ENCODE data around the gene GSG1.

The GSG1 gene

DNA sequence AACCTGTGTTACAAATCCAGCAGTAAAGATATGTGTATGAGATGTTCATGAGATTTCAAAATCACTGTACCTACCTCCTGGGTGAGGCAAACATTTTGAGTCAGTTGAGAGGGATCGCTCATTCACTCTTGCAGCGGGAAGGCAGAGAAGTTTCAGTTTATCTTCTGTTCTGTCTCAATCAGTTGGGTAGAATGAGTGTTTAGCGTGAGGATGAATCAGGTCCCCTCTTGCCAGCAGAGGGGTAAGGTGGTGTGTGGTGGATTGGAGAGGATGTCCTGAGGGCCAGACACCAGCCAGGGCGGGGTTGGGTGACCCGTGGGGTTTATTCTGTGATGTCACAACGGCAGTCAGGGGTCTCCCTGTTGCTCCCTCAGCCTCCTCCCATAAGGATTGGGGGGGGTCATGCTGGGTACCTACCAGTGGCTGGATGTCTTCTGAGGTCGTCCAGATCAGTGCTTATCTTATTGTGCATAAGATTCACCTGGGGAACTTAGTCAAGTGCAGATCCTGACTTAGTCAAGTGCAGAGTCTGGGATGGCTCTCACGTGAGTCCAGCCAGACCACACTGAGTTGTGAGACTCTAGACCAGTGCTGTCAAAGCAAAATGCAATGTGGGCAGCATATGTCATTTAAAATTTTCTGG, at the start of gene GSG1:
GSG1 (minus strand) TSS at position 277 of the 643 bp plus-strand sequence; CDS start at position 122, 155 bp downstream.
- no peak for DNase-seq

DNA sequence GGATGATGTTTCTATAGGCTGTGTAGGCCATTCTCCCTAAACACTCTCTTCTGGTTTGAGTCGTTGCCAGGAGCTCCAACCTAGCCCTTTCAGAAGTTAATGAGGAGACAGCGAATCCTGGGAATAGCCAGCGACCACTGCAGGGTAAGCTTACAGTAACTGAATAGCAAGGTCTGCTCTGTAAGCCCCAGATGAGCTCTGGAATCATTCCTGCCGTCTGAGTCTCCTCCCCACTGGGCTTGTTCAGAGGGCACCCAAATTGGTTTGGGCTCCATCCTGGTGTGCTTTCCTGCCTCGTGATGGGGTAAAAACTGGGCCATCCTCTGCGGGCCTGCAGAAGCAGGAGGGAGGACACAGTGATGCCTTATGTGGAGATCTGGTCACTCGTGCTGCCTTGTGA, 49.7 kb upstream of the GSG1 start:
- DNase-seq = no peak

DNA sequence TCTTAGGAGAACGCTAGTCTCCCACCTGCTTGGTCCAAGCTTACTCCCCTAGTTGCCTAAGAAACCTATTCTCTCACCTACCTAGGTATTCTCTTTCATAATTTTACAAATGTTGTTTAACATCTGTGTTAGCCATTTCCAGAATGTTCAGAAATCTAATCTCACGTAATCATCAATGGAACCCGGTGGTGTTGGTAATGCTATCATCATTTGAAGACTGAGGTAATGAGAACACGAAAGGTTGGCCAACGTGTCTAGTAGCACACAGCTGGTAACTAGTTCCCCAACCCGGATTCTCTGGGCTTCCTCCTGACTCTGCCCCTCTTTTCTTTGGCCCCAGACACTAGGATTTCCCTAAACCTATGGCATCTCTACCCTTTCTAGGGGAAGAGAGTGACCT, 49.3 kb upstream of the GSG1 start:
- DNase-seq = no peak

DNA sequence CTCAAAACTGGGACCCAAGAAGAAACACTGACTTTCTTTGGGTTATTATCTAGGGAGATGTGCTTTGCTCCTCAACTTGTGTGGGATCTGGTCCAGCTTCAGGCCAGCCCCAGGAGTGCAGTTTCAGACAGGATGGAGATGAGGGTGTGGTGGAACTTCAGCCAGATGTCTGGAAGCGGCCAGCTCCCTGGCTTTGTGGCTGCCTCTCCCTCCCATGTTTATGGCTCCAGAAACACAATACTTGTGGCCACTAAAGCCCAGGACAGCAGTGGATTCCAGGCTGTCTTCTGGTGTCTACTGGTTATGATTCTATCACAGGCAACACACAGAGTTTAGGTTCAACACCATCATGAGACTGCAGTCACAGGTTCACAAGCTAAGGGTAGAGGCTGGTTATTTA, 48.8 kb upstream of the GSG1 start:
- DNase-seq = no peak

DNA sequence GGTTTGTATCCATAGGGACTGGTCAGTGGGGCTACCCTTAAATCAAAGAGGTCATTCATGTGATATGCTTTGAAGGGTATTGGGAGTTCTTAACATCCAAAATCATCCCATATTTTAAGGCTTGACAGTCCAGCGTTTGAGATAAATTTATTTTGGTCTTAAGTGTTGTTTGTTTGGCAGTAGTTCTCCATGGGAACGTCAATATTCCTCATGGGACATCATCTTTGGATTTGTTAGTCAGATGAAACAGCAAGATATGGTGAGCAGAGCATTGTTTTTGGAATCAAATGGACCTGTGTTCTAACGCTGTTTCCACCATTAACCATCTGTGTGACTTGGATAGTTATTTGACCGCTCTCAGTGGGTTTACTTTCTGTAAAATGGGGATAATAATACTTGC, 45.9 kb upstream of the GSG1 start:
- no peak for DNase-seq

DNA sequence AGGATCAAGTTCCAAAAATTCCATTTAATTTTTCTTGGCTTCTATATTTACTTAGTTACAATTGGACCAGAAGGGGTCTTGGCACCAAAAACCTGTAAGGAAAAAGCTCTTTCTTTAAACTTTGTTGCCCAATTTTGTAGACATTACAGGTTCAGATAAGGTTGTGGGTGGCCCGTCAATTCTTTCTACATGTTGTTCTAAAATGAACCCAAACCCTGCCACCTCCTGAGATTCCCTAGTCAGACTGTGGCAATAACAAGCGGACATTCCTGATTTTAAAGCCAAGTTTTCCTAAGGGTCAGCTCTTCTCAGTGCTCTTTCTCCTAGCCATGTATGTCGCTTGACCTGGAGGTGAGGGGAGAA, 45.0 kb upstream of the GSG1 start:
- DNase-seq = no peak

DNA sequence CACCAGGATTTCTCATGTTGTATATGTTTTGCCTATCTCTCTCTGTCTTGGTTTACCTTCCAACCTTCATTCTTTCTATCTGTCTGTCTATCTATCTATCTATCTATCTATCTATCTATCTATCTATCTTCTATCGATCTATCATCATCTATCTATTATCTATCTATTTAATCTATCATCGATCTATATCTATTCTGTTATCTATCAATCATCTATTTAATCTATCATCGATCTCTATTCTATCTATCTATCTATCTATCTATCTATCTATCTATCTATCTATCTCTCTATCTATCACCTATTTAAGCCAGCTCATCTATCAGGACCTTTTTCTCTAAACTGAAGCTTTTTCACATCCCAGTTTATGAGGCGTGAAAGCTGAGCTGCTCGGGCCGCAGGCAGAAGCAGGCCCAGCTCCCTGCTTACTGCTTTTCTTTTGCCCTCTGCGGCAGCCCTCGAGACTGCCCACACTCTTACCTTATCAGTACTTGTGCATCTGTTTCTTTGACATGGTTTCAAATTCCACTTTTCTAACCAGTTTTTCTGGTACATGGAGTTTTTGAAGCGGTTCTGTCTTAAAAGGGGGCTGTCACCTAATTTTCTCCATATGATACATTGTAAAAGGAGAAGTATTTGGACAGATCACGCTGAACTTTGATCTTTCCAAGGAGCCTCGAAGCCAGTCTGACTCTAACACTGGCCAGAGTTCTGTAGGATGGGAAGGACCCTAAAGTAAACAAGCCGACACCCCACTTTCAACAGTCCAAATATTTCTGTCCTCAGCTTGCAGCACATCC, 44.4 kb upstream of the GSG1 start:
- DNase-seq = no peak

DNA sequence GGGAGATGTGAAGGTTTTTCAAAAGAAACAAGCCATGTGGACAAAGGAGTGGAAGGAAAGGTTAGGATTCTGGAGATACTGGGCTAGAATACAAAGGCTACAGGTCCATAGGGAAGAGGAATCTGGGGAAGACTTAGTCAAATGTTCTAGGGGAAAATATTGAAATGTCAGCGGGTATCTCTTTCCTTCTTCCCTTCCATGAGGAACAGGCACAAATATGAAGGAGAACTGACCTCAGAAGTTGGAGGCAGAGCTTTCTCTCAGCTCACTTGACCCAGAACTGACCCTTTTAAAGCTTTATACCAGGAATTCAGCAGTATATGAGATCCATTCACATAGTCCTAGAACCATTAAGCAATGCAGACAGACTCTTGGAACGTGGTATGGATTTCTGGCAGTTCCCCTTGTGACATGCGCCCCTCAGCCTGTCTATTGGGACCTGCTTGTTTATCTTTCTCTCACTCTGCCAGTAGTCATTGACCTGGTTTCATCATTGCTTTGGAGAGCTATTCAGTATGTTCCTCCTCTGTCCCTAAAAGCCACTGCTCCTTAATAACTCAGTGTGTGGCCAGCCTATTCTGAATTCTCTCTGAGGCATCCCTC, 43.0 kb upstream of the GSG1 start:
- no peak for DNase-seq

DNA sequence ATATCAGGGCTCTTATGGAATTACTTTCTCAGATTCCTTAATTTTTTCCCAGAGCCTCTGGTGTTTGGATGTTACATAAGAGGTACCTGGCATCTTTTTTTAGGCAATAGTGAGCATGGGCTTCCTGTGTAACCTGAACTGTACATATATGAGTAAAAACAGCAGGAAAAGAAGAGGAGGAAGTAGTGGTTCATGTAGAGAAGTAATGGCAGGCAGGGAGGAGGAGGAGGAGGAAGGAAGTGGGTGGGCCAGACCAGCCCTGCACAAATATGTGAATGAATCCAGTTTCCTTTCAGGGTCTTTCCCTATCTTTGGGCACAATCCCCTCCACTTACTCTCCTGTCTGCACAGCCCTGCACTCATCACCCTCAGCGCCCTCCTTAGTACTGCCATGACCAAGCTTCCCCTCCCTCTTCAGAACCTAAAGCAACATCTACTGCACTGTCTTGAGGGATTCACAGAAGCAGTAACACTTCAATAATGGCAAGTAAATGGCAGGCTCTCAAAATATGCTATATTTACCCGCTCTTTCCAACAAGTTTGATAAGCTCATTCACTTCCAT, 40.9 kb upstream of the GSG1 start:
- no peak for DNase-seq

DNA sequence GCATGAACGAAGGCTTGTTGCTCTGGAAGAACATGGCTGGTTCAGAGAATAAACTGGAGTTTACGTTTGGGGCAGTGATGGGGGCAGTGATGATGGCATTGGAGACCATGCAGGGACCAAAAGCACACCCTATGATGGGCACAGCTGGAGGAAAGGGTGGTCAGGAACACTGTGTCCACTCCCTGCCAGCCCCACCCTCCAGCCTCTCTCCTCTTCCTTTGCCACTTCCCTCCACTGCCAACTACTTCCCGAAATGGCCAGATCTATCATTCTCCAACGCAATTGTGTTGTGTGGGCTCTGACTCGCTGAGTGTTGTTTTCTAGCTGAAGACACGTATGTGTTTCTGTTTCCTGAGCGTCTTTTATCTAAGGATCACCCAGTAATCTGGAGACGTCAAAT, 39.3 kb upstream of the GSG1 start:
- DNase-seq = no peak

DNA sequence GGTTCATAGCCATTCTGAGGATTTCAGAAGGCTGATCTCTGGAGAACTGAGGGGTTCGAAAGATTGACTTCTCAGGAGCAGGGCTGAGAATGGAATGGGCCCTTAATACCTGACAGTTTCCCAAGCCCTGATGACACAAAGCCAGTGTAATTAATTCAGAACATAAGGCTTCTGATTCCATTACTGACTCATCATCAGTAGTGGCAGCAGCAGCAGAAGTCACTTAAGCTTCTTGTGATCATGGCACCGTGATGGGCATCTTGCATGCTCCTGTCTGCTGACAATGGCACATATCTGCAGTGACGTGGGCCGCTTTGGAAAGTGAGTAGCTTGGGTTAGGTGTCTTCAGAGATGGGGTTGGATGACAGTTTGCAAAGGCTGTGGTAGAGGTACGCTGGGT, 38.2 kb upstream of the GSG1 start:
- no peak for DNase-seq

DNA sequence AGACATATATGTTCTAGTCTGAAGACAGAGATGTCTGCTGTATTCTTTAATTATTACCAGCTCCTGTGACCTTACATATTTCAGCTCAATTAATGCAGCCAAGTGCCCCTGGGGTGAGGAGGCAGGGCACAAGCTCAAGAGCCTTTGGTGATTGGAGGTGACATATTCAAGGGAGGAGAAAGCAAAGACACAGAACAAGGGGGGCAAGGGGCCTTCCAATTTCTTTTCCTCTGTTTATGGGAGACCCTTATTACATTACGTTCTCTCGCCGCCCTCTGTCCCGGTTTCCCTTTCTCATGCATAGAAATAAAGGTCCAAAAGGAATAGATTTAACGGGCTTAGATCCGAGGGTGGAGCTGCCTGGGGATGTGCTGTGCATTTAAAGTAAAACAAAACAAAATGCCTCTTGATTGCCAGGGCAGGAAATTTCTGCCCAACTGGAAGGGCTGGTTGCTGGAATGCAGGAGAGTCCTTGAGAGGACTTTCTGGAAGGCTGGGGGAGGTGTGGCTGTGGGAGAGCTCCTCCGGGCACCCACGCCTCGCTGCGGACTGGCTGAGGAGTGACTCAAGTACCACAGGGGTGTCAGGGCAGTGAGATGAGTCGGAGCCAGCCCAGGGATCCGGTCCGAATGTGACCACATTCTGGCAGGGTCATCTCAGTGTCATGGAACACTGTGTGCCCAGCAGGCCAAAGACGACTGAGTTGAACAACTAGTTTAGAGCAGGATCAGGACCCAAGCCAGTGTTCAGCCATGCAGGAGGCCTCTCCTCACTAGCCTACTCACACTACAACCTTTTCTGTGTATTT, 32.1 kb upstream of the GSG1 start:
- DNase-seq = no peak

DNA sequence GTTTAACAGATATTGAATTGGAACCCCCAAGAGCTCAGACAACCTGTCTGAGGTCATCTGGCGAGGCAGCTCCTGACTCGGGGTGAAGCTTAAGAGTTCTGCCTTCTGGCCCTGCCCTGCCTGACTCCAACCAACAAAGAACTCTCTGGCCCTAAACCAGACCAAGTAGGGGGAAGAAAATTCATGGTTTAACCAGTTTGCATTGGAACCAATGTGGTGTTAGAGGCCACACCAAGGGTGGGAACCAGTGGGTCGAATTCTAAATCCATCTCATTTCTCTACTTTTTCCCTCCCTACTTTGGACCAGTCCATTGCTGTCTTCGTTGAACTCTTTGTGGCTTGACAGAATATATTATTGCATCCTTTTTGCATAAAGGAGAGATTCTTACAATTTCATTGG, 30.4 kb upstream of the GSG1 start:
- no peak for DNase-seq

DNA sequence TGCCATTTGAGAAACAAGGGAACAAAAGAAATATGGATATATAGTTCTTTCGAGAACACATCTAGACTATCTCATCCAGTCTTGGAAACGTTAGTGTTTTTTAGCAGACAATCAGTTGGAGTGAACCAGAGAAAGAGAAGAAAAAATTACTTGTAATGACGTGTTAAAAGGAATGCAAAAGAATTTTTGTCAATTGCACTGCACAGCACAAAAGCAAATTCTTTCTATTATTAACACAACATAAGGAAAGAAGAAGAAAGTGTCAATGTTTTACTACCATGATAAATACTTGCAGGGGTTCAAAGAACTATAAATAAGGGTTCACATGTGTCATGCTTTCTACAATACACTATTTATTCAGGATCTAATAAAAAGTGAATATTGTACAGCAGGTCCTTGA, 27.5 kb upstream of the GSG1 start:
- DNase-seq = no peak

DNA sequence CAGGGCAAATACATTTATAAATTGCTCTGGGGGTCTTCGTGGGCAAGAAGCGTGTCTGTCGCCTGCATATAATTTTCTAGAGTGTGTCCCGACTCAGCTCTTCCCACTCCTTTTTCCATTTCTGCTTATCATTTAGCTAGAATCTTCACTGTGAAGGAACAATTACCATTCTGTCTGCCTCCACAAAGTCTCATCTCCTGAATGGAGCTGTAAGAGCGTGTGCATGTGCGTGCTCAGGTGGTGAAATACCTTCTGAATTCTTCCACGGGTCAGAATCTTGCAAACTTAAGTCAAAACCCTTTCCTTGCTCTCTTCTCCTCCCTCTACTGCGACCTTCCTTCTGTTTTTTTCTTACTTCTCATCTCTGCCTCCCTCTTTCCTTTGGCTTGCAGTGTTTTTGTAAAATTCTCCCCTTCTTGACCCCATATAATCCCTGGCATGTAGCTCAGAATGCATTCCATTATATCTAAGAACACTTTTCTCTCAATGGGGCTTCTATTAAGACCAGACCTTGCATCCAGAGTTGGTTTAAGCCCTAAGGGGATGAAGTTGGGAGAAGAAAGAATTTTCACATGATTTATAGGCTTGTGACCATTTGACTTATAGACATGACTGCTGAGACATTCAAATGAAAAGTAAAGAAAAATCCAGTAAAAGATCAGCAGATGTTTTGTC, 25.0 kb upstream of the GSG1 start:
- DNase-seq = no peak

DNA sequence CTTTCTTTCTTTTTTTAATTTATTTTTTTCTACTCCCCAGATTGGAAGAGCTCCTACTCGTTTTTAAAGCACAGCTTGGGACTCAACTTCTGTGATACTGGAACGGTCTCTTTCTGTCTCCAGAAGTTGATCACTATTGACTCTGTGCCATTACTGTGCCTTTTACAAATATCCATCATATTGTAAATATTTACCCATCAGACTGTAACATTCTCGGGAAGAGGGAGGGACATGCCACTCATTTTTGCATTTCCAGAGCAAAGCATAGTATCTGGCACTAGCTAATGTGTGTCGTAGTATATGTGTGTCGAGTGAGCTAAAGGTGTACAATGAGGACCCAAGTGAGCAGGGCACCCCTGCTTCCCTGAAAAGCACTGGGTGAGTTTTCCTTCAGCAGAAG, 24.0 kb upstream of the GSG1 start:
- no peak for DNase-seq

DNA sequence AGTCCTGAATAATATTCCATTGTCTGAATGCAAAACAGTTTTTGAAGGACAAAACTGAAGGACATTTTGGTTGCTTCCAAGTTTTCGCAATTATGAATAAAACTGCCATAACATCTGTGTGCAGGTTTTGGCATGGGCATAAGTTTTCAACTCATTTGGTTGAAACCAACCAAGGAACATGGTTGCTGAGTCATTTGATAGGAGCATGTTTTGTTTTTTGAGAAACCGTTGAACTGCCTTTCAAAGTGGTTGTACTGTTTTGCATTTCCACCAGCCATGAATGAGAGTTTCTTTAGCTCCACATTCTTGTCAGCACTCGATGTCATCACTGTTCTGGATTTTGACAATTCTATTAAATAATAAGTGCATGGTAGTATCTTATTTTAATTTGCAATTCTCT, 23.0 kb upstream of the GSG1 start:
- no peak for DNase-seq

DNA sequence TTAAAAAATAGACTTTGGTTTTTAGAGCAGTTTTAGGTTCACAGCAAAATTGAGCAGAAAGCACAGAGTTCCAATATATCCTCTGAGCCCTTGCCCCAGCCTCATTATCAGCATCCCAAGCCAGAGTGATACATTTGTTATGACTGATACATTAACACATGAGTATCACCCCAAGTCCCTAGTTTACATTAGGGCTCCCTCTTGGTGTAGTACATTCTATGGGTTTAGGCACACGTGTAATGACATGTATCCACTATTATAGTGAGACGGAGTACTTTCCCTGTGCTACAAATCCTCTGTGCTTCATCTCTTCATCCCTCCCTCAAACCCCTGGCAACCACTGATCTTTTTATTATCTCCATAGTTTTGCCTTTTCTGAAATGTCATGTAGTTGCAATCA, 22.5 kb upstream of the GSG1 start:
- DNase-seq = no peak

DNA sequence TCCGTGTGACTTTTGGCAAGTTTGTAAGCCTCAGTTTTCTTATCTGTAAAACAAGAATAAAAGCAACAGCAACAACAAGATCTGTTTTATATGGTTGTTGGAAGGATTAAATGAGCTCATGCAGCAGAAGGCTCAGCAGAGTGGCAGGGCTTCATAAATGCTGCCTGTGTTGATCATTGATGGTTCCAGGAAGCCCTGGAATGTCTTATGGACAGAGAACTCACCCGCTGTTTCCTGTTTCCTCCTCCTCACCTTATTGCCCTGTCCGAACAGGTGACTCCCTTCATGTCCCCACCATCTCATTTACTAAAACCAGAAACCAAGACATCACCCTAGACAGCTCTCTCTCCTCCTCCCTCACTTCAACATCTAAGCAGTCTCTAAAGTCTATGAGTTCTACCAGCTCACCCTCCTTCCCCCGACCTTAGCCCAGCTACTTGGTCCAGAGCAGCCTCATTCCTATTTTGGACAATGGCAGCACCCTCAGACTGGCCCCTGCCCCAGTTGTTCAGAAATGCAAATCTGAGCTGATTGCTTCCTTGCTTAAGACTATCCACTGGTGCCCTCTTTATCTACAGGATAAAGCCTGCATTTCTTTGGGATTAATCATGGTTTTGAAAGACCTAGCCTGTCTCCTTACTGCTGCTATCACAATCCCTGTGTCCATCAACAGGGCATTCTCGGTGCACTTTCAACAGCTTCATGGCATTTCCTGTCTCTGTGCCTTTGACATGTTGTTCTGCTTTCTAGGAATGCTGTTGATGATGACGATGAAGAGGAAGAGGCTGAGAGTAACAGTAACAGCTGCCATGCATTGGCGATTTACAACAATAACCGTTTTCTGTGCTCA, 21.4 kb upstream of the GSG1 start:
- DNase-seq = no peak

DNA sequence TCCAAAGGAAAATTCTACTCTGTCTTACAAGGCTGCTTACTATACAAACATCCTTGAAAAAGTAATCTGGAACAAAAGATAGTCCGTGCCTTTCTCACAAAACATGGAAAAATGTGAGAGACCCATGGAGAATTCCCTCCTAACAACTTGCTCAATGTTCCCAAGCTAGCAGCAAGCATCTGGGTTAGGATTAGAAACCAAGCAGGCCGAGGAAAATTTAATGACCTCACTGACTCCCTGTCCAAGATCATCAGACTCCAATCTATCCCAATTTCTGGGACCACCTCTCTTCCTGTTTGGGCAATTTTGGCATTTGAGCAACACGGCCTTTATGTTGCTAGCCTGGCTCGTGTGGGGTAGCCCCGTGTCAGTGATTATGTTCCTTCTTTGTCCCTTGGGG, 18.1 kb upstream of the GSG1 start:
- no peak for DNase-seq

DNA sequence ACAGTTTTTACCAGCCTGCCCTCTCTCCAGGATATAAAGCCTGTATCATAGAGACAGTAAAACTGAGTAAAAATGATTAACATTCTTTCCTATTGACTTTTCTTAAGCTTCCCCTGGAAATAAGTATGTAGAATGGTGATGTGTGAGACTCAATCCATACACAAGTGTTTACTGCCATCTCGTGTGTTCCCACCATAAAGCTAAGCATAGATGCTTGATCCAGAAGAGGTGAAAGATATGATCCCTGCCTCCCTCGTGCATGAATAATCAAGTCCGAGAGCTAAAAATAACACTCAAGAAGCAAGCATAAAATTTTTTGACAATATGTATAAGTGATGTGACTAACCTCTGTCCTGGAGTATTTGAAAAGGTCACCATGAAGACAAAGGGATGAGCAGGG, 16.9 kb upstream of the GSG1 start:
- DNase-seq = no peak

DNA sequence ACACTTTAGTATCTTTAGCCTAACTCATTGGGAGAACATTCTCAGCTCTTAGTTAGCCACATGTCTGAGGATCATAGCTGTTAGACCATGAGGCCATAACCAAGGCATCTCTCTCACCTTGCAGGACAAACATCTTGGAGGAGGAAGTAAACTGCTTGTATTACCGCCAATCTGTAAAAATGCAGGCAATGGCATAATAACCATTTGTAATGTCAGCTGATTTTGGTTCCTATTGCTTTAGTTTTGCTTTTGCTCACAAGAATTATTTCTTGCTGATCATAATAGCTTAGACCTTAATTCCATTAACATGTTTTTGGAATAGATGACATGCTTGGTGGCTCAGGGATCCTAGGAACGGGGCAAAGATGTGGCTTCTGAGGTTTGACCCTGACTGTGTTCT, 16.4 kb upstream of the GSG1 start:
- no peak for DNase-seq

Data from RPMI8226 (cell line).